Right atrium auricular region (tissue), 2 donors: Measurements from ENCODE around the gene SCAMP2. TPM values are rescaled to one million over a fixed set of nuclear protein-coding genes. Genes with fewer than 3 reads are reported as not detected.

Source experiments
- DNase-seq: peaks from one replicate; pipeline ENCODE4 v3.0.0-alpha.2; 2019; ENCODE audit warnings: low spot score
- H3K27ac ChIP-seq, 2 donors: fragments of 200-600 bp; sonication (generic); 1 replicate in 1 of 2; 2 replicates in 1 of 2; pipeline ENCODE4 v1.5.1; 2016 to 2019
- H3K27me3 ChIP-seq, 2 donors: fragments of 200-600 bp; sonication (generic); one replicate each; pipeline versions ENCODE4 v1.5.1 to v1.6.0; 2017 to 2019
- H3K36me3 ChIP-seq: fragments of 200-600 bp; sonication (generic); one replicate; pipeline ENCODE4 v1.5.1; 2016
- H3K4me1 ChIP-seq, 2 donors: fragments of 200-600 bp; sonication (generic); one replicate each; pipeline versions ENCODE4 v1.5.1 to v1.6.0; 2017 to 2019
- H3K4me3 ChIP-seq, 2 donors: fragments of 200-600 bp; sonication (generic); 1 replicate in 1 of 2; 2 replicates in 1 of 2; pipeline ENCODE4 v1.5.1; 2017 to 2019; ENCODE audit warnings: mild to moderate bottlenecking in 1 of 2, moderate library complexity in 1 of 2
- H3K9me3 ChIP-seq, 2 donors: fragments of 200-600 bp; sonication (generic); one replicate each; pipeline ENCODE4 v1.5.1; 2019
- CTCF ChIP-seq, 2 donors: fragments of 200-600 bp; sonication (generic); IDR thresholded peaks; one replicate each; pipeline ENCODE4 v1.5.1; 2019; ENCODE audit warnings: antibody characterized with exemption in 2 of 2
- total RNA-seq, 2 donors: library from RNA; depleted of rRNA; stranded (reverse); fragments of >200 nt; gene quantifications; one replicate each; pipeline ENCODE4 v1.1.0, GENCODE V29; 2016

The SCAMP2 gene
- total RNA-seq, 2 donors from 2014 or later = 72.3 to 80.9 TPM

DNA sequence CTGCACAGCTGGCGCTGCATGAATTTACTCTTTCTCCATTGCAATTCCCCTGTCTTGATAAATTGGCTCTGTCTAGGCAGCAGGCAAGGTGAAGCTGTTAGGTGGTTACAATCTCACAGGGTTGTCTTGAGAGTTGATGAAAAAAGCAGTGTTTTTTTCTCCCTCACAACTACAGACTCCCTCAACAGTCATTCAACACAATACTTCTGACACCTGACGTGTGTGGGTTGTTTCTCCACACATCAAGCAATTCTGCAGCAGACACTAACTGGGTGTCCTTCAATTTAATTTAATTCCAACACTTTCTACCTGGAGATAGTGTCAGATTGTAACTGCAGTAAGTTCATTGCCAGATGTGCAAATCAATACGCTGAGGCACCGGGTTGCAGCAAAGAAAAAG, 5.1 kb upstream of the SCAMP2 start:
- no peaks in the 10 kb centered on the region for H3K36me3 ChIP-seq
- H3K27me3 ChIP-seq = no peaks in the 10 kb centered on the region
- no peak overlapping the region for H3K27ac ChIP-seq
- H3K4me3 ChIP-seq = no peak overlapping the region
- TF ChIP-seq CTCF (IDR thresholded peaks at IDR 0.05) = no peak
- no peaks in the 10 kb centered on the region for H3K9me3 ChIP-seq
- DNase-seq = no peak
- H3K4me1 ChIP-seq = peaks cover 0 to 6% of the 10 kb centered on the region in 2 donors

DNA sequence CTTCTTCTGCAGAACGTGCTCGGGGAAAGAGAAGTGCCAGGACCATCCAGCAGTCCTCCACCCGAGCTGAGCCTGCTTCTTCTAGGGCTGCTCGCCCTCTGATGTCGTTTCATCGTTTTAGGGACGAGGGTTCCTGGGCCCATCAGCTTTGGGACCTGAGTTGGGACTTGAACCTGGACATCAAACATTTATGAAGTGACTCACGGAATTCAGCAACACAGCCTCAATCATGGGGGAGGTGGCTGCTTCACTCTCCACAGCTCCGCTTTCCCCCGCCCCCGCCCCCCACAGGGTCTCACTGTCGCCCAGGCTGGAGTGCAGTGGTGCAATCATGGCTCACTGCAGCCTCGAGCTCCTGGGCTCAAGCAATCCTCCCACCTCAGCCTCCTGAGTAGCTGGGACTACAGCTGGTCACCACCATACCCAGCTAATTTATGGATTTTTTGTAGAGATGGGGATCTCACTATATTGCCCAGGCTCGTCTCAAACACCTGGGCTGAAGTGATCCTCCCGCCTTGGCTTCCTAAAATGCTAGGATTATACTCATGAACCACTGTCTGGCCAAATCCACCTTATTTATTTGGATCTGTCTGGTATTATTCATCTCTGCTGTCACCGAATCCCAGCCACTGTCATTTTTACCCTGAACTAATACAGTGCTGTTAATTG, 725 bp upstream of the SCAMP2 start:
- peak; percentile 60 for DNase-seq
- peak overlapping the region; percentile 76 to 93 for H3K27ac ChIP-seq
- H3K4me1 ChIP-seq = peaks cover 0 to 44% of the 10 kb centered on the region in 2 donors
- no peaks in the 10 kb centered on the region for H3K36me3 ChIP-seq
- no peak for TF ChIP-seq CTCF (IDR thresholded peaks at IDR 0.05)
- H3K9me3 ChIP-seq = no peaks in the 10 kb centered on the region
- no peaks in the 10 kb centered on the region for H3K27me3 ChIP-seq
- peak overlapping the region; percentile 61 to 76 for H3K4me3 ChIP-seq

- no peak for TF ChIP-seq CTCF (IDR thresholded peaks at IDR 0.05)
- no peaks in the 10 kb centered on the region for H3K9me3 ChIP-seq
- no peak for DNase-seq
- H3K27ac ChIP-seq = peak overlapping the region; percentile 76 to 93
- H3K4me3 ChIP-seq = peak overlapping the region; percentile 61 to 76
- no peaks in the 10 kb centered on the region for H3K36me3 ChIP-seq
- no peaks in the 10 kb centered on the region for H3K27me3 ChIP-seq
- peaks cover 0 to 56% of the 10 kb centered on the region in 2 donors for H3K4me1 ChIP-seq
Observed at GRCh38 chr15:74872702-74873035, 496 bp downstream of the SCAMP2 start.

DNA sequence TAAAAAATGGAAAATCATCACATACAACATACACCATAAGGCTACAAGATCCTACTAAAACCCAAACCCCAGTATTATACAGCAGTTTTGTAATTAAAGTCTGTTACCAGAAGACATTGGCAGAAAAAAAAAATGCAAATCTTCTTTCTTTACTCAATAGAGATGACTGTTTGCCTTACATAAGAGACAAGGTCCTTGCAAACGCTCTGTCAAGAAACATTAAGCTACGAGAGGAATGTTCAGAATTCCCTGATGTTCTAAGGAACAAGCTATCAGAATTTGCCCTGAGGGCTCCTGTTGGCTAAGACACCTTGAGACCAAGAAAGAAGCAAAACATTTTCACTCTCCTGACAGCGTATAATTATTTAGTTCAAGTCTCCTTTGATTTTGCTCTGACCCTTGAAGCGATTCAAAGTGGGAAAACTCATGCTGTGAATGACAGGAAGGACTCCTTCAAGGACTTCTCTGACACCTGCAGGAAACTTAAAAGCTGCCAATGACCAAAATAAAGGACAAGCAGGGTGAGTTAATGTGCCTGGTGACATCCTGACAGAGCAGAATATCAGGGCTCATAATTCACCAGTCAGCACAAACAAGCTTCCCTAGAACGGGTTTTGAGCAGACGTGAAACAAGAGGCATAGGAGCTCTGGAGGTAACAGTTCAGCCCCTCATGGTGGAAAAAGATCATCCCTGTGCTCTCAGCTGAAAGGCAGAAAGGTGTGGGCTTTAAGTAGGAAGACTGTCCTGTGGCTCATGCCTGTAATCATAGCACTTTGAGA, 2.5 kb downstream of the SCAMP2 start:
- no peak for TF ChIP-seq CTCF (IDR thresholded peaks at IDR 0.05)
- peaks cover 0 to 76% of the 10 kb centered on the region in 2 donors for H3K4me1 ChIP-seq
- no peaks in the 10 kb centered on the region for H3K27me3 ChIP-seq
- peak overlapping the region; percentile 76 to 93 for H3K27ac ChIP-seq
- H3K36me3 ChIP-seq = no peaks in the 10 kb centered on the region
- DNase-seq = no peak
- peak overlapping the region in 1 of 2 donors; percentile 1 for H3K4me3 ChIP-seq
- no peaks in the 10 kb centered on the region for H3K9me3 ChIP-seq

GRCh38 chr15:74869726-74870407, 3.3 kb downstream of the SCAMP2 start:
- no peaks in the 10 kb centered on the region for H3K9me3 ChIP-seq
- peak overlapping the region in 1 of 2 donors; percentile 1 for H3K4me3 ChIP-seq
- no peaks in the 10 kb centered on the region for H3K36me3 ChIP-seq
- H3K27me3 ChIP-seq = no peaks in the 10 kb centered on the region
- peak; percentile 81 for DNase-seq
- H3K27ac ChIP-seq = peak overlapping the region; percentile 76 to 93
- peaks cover 0 to 80% of the 10 kb centered on the region in 2 donors for H3K4me1 ChIP-seq
- no peak for TF ChIP-seq CTCF (IDR thresholded peaks at IDR 0.05)
